GM18951 (cell line): Measurements from ENCODE around the gene NUPR1.
"Not testable (repeated sequence)": the region's sequence is repeated elsewhere in the genome, so short reads cannot be mapped to it uniquely, and the experiment has no call there.

Experiments used
- POLR2A ChIP-seq: IDR thresholded peaks from 4 replicates; pipeline ENCODE4 v1.6.1; 2011; ENCODE audit warnings: mild to moderate bottlenecking; ENCODE audit not compliant: insufficient read length, insufficient read depth; ENCODE audit errors: extremely low read depth
- in situ Hi-C: fragments of 300-500 bp; cut with MboI; formaldehyde crosslinking; loops from one replicate; pipeline ENCODE4 v1.12.0; 2022; ENCODE audit warnings: low sequenced_read_pairs, mixed read lengths, inconsistent platforms; ENCODE audit not compliant: unreplicated experiment

Gene NUPR1

DNA sequence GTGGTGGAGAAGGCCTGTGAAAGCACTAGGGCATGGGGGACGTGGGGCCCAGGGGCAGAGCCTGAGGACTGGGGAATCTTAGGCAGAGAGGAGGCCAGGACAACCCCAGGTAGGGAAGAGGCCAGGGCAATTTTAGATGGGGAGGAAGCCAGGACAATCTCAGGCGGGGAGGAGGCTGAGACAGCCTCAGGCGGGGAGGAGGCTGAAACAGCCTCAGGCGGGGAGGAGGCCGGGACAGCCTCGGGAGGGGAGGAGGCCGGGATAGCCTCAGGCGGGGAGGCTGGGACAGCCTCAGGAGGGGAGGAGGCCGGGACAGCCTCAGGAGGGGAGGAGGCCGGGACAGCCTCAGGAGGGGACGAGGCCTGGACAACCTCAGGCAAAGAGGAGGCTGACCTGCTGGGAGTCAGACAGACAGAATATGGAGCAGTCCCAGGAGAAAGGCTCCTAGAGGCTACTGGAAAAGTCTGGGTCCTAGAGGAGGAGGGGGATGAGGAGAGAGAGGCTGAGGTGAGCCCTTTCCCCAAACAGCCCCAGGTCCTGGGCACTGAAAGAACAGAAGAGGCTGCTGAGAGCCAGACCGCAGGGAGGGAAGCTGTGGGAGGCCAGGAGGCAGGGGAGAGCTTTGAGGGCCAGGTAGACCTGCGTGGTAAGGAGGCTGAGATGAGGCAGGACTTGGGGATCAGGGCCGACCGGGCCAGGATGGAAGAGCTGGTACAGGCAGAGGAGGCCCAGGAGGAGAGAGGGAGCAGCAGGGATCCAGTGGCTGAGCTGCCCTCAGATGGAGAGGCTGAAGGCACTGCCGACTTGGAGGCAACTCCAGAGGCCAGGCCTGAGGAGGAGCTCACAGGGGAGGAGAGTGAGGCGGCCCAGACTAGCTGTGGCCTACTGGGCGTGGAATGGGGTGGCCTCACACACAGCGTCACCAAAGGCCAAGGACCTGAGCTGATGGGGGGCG lies 42.7 kb downstream of the NUPR1 start:
- no peak for TF ChIP-seq POLR2A
- in situ Hi-C loops: no loop called here

GRCh38 chr16:28495098-28495793 lies 43.5 kb downstream of the NUPR1 start:
- in situ Hi-C loops: no loop called here
- TF ChIP-seq POLR2A: no peak

DNA sequence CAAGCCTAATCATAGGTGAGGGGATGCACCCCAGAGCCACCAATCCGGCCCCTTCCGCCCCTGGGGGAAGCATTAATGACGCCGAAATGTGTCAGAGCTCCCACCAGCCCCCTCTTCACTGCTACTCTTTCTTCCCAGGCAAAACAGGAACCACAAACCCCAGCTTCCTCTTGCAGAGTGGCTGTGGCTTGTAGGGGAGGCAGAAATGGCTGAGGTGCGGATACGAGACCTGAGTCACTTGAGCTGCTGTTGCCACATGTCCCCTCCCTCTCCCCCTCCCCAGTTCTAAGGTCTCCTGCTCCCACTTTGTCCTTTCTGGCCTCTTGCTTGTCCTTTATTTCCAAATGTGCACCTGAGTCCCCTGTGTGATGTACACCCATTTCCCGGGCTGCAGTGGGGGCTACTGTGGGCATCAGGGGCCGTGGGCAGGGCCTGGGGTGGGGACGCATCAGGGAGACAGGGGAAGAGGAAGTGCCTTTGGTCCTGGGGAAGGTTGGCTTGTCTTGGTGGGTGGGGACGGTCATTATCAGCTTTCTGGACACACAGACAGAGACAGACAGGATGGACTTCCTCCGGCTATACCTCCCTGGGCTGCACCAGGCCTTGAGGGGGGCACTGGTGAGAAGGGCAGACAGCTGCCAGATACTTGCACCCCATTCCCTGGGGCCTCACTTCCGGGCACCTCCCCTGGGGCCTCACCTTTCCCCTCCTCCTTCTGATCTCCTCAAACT lies 44.5 kb downstream of the NUPR1 start, which contains the start of gene APOBR:
APOBR (plus strand) TSS at position 523 of the 731 bp plus-strand sequence; CDS start at position 562, 39 bp downstream.
- in situ Hi-C loops: no loop called here
- peak; percentile 64 for TF ChIP-seq POLR2A

GRCh38 chr16:28492511-28492910 lies 46.3 kb downstream of the NUPR1 start:
- in situ Hi-C loops: no loop called here
- TF ChIP-seq POLR2A: no peak

GRCh38 chr16:28491970-28492474 lies 46.8 kb downstream of the NUPR1 start, which contains the start of gene CLN3:
Gene CLN3, minus strand, starts transcription at chr16:28492074. Its CDS starts 315 bp downstream, at chr16:28491759.
- TF ChIP-seq POLR2A: peak; percentile 43
- in situ Hi-C loops: no loop called here

DNA sequence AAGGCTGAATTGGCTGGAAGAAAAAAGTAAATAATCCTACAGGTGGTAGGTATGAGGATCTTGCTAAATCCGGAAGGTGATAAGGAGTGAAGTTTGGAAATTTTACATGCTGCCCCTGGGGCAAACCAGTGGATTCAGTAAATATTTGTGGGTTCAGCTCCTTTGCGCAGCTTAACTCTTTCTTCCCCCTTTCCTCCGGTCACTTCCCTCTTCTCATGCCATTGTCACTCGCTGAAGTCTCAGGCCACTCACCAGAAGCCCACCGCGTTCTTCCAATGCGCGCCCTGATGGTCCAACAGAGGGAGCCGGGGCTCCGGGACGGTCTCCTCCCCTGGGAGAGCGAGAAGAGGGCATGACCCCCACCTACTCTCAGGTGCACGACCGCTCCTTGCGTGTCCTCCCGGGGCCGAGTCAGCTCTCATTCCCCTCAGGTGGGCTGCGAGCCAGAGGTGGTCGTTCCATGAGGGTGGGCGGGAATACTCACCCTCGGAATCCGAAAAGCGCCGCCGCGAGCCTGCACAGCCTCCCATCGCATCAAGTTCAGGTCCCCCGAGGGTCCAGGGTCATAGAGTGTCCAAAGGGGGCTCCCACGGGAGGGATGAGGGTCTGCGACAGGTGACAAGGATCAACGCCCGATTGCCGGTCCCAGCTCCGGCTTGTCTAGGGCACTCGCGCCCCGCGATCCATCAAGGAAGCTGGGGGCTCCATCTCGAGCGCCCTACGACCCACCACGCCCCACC lies 47.4 kb downstream of the NUPR1 start:
- no peak for TF ChIP-seq POLR2A
- in situ Hi-C loops: no loop called here

DNA sequence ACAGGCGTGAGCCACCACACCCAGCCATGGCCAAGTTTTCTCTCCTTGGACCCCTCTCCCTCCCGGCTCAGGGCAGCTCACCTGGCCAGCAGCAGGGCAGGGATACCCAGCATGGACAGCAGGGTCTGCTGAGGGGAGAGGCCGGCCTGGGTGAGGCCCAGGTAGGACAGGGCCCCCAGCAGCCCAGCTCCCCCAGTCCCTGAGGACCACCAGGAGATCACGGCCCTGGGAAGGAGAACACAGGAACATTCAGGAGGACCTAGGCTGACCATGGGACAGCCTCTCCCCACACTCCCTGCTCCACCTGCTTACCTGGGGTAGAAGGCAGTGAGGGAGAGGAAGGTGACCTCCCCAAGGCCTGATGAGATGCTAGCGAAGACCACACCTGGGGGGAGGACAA lies 52.5 kb downstream of the NUPR1 start:
- TF ChIP-seq POLR2A: no peak
- in situ Hi-C loops: no loop called here

- in situ Hi-C loops: not testable (repeated sequence)
These were observed 55.4 kb downstream of the NUPR1 start for GRCh38 chr16:28483361-28483760.
